ENCODE measurements around the gene PIGM.

Gene PIGM

GRCh38 chr1:159985473-159985872 is 46.3 kb downstream of the PIGM start:
- DNase-seq, result no peak

- DNase-seq, result no peak
Measured at GRCh38 chr1:159983681-159984080, 48.1 kb downstream of the PIGM start.

- DNase-seq, result no peak
Measured at GRCh38 chr1:159982280-159982679, 49.5 kb downstream of the PIGM start.

- DNase-seq, result no peak
Measured at GRCh38 chr1:159981351-159982055, 50.3 kb downstream of the PIGM start.

GRCh38 chr1:159980786-159981185 is 51.0 kb downstream of the PIGM start:
- DNase-seq, result no peak

GRCh38 chr1:159980076-159980475 is 51.7 kb downstream of the PIGM start:
- DNase-seq, result no peak

- no peak for DNase-seq
Measured at GRCh38 chr1:159979257-159979656, 52.5 kb downstream of the PIGM start.

GRCh38 chr1:159978107-159978398 is 53.7 kb downstream of the PIGM start:
- DNase-seq, result no peak

- DNase-seq, result no peak
Measured at GRCh38 chr1:159977364-159978106, 54.3 kb downstream of the PIGM start.

All from hematopoietic multipotent progenitor cell treated with erythropoietin and hydrocortisone succinate and interleukin-3 and kit ligand, for 6 days (in vitro differentiated cells).